Activated CD4-positive, alpha-beta T cell treated with anti-CD3 and anti-CD28 coated beads for 48 hours (primary cell): ENCODE results near the gene GKAP1.
"Not testable (repeated sequence)": the region's sequence is repeated elsewhere in the genome, so short reads cannot be mapped to it uniquely, and the experiment has no call there.

Experiments
- DNase-seq: peaks from one replicate; pipeline ENCODE4 v3.0.0-alpha.2; 2020

Gene GKAP1

DNA sequence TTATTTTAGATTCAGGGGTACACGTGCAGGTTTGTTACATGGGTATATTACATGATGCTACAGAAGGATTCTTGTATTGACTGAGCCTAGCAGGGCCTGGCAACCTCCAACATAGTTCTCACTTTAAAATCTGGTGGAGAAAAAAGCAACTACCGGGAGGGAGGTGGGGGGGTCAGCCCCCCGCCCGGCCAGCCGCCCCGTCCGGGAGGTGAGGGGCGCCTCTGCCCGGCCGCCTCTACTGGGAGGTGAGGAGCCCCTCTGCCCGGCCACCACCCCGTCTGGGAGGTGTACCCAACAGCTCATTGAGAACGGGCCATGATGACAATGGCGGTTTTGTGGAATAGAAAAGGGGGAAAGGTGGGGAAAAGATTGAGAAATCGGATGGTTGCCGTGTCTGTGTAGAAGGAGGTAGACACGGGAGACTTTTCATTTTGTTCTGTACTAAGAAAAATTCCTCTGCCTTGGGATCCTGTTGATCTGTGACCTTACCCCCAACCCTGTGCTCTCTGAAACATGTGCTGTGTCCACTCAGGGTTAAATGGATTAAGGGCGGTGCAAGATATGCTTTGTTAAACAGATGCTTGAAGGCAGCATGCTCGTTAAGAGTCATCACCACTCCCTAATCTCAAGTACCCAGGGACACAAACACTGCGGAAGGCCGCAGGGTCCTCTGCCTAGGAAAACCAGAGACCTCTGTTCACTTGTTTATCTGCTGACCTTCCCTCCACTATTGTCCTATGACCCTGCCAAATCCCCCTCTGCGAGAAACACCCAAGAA lies 88.8 kb downstream of the GKAP1 start:
- DNase-seq: not testable (repeated sequence)

DNA sequence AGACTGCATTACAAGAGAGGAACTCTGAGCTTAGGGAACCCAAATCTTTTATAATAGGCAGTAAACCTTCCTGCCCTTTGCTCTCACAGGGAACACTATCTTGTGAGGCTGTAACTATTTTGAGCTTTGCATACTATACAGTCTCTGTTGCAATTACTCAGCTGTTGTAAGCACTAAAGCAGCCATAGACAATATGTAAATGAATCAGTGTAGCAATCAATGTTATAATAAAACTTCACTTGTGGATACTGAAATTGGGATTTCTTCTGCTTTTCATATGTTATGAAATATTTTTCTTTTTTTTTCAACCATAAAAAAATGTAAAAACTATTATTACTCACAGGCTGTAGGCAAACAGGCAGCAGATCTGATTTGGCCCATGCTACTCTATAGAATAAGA lies 93.1 kb downstream of the GKAP1 start:
- no peak for DNase-seq

DNA sequence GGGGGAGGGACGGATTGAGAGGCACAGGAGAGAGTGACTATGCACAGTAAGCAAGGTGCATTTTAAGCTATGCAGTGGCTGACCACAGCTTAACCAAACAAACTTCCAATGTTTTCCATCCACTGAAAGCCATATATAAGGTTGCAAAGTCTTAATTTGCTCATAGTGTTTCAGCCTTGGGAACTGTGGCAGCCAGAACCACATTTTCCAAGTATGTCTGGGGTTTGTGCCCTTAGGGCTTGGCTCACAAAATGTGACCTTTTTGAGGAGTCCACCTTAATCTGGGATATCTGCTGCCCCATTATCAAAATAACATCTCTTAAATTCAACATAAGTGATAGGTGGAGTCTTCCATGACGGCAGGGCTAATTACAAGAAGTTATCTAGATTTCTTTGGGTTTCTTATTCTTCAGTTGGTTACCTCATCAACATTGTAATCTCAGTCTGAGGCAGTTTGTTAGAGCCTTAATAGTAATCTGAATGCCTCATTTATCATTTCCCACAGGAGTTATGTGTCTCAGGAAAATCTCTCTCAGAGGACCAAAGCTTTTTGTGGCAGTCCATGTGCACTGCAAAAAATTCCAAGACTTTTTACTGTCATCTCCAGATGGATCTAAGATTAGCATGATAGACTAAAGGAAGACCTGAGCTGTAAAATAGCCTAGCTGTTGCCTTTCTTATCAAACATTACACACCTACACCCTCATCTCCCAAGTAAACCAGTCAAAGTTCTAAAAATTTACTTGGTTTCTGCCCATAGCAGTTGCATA lies 94.7 kb downstream of the GKAP1 start:
- no peak for DNase-seq

DNA sequence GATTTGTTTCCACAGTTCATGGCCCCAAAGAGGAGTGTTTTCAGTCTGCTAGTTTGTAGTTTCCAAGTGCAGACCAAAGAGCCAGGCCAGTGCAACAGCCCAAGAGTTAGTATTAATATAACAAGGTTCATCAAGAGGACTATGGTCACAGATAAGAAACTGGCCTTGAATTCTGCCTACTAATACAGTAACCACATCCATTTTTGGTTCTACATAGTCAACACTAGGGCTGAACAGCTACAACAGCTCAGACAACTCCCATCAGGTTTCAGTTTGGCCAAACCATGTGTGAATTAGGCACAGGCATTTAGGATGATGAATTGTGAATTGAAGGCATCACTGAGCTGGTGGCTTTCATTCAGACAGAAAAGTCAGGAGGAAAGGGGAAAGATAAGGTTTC lies 96.1 kb downstream of the GKAP1 start:
- DNase-seq: no peak

DNA sequence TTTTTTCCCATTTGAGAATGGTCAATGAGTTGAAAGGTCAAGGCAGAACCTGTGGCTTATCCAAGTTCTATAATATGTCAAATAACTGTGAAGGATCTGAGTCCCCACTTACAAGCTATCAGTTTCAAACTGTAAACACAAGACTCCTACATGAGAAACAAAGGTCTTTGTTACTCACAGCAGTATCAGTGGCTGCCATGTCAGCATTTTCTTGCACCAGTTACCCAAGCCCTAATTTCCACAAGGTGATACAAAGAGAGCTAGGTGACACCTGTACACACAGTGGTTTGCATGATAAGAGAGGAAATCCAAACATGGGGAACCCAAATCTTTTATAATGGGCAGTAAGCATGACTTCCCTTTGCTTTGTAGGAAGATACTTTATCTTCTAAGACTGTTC lies 101.8 kb downstream of the GKAP1 start:
- DNase-seq: no peak

DNA sequence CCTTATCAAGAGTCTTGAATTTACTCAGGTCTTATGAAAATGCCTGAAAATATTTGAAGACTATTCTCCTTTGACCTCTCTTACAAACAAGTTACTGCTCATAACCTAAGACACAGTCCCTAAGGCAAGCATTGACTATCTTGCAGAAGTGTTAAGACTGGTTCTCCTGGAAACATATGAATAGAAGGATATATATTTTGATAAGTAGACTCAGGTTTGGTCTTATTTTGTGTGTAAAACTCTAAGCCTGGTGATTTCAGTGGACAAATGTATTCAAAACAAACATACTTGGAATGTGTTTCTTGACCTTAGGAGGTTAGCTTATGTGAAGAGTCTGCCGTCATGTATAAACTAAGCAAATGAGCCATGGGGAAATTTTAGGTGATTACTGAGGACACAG lies 102.3 kb downstream of the GKAP1 start:
- DNase-seq: no peak

DNA sequence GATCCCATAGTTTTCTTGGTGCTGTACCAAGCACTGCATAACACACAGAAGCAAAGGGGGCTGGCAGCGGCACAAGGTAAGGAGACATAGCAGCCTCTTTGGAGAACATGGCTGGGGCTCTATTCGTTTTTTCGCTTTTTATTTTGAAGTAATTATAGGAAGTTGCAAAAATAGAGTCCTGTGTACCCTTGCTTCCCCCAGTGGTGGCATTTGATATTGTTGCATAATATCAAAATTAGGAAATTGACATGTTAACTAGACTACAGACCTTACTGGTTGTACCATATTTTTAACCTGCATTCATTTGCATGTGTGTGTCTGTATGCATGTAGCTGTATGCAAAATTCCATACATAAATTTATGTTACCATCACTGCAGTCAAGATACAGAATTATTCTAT lies 103.2 kb downstream of the GKAP1 start:
- DNase-seq: no peak

DNA sequence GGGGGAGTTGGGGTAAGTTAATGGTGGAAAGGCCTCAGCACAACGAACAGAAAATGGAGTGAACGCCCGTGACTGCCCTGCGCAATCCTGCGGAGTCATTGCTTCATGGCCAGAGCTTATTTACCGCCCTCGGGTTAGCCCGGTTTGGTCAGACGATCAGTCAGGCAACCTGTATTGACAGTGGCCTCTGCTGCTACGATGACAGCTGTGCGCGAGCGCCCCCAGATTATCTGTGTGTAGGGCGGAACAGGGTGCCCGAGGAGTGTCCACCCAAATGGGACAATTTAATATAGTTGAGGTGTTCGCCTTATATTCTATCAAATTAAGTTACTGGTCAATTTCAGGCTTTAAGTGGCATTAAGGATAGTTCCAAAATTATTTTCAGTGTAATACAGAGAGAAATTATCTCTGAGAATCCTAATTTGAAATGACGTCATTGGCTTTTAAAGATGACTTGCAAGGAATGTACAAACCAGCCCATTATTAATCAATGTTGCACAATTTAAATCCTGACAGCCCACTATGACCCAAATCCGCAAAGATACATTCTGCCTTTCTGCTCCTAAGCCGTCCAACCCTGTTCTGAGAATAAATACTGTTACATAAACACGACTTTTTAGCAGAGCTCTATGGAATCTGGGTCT lies 108.9 kb downstream of the GKAP1 start:
- peak; percentile 54 for DNase-seq

DNA sequence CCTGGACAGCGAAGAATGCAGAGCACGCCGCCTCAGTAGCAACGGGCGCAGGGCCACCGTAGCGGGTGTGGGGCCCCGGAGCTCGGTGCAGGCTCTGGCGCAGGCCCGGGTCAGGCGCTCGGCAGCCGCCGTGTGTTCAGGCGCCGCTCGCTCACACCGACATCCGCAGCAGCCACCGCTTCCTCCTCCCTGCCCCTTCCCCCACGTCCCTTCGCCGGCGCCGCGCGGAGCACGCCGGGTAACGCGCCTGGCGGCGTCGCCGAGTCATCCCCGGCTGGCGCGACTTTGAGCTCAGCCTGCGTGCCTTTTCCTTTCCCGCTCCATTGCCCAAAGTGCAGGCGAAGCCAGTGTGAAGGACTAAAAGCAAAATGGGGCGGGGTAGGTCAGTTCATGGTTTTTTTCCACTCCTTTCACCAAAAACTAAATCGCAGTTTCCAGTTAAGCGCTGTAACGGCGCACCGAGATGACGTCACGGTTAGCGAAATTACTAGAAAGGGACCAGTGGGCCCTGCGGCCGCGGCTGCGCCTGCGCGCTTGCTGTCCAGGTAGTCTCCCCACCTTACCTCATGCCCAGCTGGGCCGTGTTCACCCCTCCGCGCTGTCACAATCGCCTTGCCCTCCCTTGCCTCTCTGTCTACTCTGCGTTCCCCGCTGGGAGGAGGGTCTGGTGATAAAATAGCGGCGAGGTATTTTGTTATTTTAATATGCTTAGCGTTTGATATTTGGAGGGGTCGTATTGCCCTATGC lies 109.6 kb downstream of the GKAP1 start, which contains the start of gene UBQLN1:
Gene UBQLN1 (minus strand): TSS at position 191 of the 747 bp plus-strand sequence. CDS start 279 bp downstream, outside the sequence.
- DNase-seq: peak; percentile 92

DNA sequence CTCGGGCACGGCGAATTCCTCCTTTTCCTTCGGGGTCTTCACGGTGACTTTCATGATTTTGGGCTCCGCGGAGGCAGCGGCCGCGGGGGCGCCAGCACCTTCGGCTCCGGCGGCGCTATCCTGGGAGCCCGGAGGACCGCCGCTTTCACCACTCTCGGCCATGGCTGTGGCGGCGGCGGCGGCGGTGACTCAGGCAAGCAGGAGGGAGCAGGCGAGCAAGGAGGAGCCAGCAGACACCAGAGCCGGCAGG lies 110.1 kb downstream of the GKAP1 start:
- DNase-seq: peak; percentile 85

DNA sequence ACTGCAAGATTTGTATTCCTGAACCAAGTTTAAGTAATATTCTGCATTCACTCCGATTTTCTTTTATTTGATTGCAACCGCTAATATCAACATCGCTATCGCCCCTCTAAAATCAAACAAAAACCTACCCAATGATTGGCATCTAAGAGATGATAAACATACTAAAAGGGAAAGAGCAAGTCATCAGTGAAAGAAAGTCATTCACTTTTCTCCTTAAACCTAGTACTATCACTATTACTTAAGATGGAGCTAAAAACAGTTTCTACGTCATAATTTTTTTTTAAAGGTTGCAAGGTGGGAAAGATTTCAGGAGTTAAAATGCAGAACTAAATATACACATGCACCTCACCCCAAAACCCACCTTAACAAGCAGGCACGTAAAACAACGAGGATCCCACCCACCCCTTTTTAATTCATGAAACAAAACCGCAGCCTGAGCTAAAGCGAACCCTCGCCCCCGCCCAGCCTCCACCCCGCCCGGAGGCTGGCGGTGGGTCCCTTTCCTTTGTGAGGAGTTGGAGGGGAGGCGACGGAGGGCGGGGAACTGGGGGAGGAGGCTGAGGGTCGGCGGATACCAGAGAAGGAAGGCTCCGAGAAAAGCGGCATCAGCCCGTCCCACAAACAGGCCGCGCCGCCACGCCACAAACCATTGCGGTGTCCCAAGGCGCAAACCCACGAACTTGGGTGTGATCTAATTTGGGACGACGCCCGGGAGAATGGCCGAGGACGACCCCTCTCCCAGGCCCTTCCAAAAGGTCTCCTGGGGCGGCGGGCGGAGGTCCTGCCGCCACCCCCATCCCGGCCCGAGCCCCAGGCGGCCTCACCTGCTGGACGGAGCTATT lies 110.7 kb downstream of the GKAP1 start:
- peak; percentile 73 for DNase-seq

DNA sequence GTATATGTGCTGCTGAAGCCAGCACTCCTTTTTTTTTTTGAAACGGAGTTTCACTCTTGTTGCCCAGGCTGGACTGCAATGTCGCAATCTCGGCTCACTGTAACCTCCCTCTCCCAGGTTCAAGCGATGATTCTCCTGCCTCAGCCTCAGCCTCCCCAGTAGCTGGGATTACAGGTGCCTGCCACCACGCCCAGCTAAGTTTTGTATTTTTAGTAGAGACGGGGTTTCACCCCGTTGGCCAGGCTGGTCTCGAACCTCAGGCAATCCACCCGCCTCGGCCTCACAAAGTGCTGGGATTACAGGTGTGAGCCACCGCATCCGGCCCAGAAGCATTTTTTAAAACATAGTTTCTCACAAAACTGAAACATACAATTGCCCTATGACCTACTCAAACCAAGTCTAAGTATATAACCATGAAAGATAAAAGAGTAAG lies 112.3 kb downstream of the GKAP1 start:
- peak; percentile 18 for DNase-seq

DNA sequence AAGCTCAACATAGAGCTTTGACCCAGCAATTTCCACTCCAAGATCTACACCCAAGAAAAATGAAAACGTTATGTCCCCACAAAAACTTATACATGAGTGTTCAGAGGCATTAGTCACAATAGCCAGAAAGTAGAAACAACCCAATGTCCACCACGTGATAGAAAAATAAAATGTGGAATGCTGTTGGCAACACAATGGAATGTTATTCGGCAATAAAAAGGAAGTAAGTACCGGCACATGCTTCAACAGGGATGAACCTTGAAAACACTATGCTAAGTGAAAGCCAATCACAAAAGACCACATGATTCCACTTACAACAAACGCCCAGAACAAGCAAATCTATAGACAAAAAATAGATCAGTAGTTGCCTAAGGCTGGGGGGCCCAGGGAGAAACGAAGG lies 115.8 kb downstream of the GKAP1 start:
- no peak for DNase-seq

DNA sequence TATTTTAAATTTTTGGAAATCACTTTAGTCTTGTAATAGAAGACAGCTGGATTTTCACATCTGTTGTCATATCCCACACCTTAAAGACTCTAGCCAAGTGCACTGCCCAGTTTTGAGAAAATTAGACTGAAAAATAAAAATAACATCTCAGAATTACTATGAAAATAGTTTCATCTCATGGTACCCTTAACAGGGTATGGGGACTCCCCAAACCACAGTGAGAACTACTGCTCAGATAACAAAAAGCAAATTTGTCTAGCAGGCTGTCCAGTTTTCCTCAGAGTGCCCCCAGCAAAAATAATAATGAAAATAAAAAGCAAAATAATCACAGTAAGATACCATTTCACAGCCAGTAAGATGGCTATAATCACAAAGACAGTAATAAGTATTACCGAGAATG lies 116.3 kb downstream of the GKAP1 start:
- no peak for DNase-seq

DNA sequence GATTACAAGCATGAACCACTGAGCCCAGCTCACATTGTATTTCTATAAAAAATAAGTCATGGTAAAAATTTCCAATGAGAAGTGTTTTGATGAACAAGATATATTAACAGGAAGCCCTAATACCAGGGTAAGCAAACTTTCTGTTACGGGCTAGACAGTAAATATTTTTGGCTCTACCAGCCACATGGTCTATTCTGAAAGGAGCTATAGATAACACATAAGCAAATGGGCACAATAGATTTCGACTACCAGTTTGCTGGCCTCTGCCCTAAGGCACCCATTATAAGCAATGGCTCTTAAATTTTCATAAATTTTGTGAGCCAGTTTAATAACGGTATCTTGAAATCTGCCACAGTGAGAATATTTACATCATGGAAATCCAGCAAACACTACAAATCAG lies 118.0 kb downstream of the GKAP1 start:
- DNase-seq: no peak

DNA sequence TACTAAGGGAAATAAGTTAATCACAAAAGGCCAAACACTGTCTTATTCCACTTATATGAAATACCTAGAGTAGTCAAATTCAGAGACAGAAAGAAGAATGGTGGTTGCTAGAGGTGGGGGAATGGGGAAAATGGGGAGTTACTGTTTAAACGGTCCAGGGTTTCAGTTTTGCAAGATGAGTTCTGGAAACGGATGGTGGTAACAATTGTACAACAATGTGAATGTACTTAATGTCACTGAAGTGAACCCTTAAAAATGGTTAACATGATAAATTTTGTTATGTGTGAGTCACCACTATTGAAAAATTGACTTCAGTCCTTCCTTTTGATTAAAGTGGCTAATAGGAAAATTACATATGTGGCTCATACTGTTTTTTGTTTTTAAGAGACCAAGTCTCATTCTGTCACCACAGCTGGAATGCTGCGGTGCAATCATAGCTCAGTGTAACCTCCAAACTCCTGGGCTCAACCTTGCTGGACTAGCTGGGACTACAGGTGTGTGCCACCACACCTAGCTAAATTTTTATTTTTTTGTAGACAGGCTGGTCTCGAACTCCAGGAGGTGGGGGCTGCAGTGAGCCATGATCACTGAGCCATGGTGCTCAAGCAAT lies 118.5 kb downstream of the GKAP1 start:
- DNase-seq: no peak

DNA sequence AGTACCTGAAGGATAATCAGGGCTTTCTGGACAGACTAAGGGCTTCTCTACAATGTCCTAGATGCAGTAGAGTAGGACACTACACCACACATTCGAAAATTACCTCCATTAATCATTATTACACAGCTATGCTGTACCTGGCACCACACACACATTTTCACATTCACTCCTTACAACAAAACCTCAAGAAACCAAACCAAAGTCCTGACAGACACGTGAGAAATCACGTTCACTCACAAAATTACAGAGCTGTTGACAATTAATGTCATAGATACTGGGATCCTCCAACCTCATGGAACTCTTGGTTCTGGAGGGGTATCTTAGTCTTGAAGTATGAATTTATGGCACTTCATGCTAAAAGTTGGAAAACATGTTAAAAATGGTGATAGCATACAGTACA lies 126.1 kb downstream of the GKAP1 start:
- no peak for DNase-seq
